SJCRH30 (cell line): ENCODE results near the gene FBXW7. TPM values are rescaled to one million over a fixed set of nuclear protein-coding genes. Genes with fewer than 3 reads are reported as not detected.

ENCODE experiments used
- DNase-seq, 2 experiments: peaks; one replicate each; pipeline ENCODE4 v3.0.0-alpha.2; 2015 to 2020
- H3K27ac ChIP-seq: fragments of 250-450 bp; sonication (Bioruptor Pico); 2 replicates; pipeline ENCODE4 v1.5.1; 2020; ENCODE audit warnings: mild to moderate bottlenecking, moderate library complexity
- H3K27me3 ChIP-seq: fragments of 250-450 bp; sonication (Bioruptor Pico); 2 replicates; pipeline ENCODE4 v1.5.1; 2020; ENCODE audit warnings: mild to moderate bottlenecking, moderate library complexity
- H3K36me3 ChIP-seq: fragments of 250-450 bp; sonication (Bioruptor Pico); 2 replicates; pipeline ENCODE4 v1.5.1; 2020; ENCODE audit warnings: mild to moderate bottlenecking, moderate library complexity
- H3K4me1 ChIP-seq: fragments of 250-450 bp; sonication (Bioruptor Pico); 2 replicates; pipeline ENCODE4 v1.5.1; 2020; ENCODE audit warnings: mild to moderate bottlenecking, moderate library complexity
- H3K4me3 ChIP-seq: fragments of 250-450 bp; sonication (Bioruptor Pico); 2 replicates; pipeline ENCODE4 v1.5.1; 2020; ENCODE audit warnings: mild to moderate bottlenecking, moderate library complexity
- H3K9me3 ChIP-seq: fragments of 250-450 bp; sonication (Bioruptor Pico); replicated peaks from 2 replicates; pipeline ENCODE4 v1.5.1; 2020; ENCODE audit warnings: mild to moderate bottlenecking, moderate library complexity
- total RNA-seq: library from RNA; depleted of rRNA; stranded (reverse); fragments of >200 nt; shearing (Covaris generic); gene quantifications from 2 replicates; pipeline ENCODE4 v1.2.3, GENCODE V29; 2014

The FBXW7 gene
- total RNA-seq, 1 experiment from 2014 or later, result 35.0 TPM

DNA sequence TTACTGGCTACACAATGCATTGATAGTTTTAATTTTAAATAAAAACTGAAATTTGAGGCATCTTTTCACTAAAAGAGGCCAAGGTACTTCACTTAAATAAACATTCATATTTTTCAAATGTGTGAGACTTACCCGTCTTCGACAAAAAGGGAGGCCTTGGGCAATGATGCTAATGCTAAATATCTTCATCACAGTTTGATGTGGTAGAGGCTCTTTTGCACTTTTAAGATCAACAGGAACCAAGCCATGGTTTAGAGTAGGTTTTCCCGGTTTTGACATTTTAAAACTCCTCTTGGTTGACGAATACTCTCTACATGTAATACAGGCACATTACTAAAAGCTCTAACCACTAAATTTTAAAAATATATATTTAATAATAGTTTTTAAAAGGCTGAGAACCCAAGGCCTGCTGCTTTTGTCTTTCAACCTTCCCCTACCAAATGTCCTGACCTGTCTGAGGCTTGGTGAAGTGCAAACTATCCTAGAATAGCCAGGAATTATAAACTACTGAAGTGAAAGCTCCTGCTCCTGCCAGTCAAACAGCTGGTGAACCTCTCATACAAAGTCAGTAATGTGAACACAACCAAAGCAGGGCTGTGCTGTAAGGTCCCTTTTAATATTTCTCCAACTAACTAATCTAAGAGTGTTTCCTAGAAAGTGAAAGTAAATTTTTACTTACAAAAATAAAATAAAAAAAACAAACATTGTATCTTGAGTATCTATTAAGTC lies 153.7 kb downstream of the FBXW7 start:
- H3K36me3 ChIP-seq, result no peaks in the 10 kb centered on the region
- H3K9me3 ChIP-seq, result no peaks in the 10 kb centered on the region
- no peaks in the 10 kb centered on the region; the same call in none of the 2 replicates for H3K4me1 ChIP-seq
- no peaks in the 10 kb centered on the region for H3K27me3 ChIP-seq
- peak overlapping the region; percentile 24 for H3K27ac ChIP-seq
- peak; percentile 43 to 75 for DNase-seq
- H3K4me3 ChIP-seq, result 0 out of 2 replicates have a peak overlapping the region, but pooled peaks have one; percentile 4

DNA sequence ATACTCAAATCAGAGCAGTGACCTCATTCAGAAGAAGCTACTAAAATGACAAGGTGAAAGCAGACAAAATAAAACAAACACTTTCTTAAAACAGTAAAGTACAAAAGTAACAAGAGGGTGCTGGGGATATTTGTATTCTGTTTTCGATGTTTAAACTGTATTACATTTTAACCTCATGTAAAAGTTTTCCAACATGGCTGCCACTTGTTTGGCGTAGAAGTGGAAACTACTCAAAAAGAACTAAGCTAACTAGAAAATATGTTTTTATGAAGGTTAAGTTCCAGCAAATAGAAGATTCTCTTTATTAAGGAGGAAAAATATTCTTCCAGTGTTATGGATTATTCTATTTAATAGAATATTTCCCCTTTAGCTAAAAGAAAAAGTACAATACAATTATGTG lies 155.0 kb downstream of the FBXW7 start:
- no peak for DNase-seq
- H3K4me3 ChIP-seq, result no peak overlapping the region

DNA sequence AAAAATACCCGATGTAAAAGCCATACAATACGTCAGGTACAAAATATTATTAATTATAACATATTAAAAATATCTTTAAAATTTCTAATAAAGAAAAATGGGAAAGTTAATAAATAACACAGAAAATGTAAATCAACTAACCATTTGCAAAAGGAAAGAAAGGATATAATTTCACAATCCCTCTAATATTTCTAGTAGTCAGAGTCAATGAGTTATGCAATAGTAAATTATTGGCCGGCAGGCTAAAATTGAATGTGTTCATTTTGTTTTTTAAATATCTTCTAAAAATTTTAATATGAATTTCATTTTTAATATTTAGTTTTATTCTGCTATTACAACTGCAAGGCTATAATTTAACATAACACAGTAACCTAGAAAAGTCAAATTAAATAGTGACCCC lies 155.7 kb downstream of the FBXW7 start:
- H3K4me3 ChIP-seq, result no peak overlapping the region

More for the DNA sequence above, 155.0 kb downstream of the FBXW7 start:
- no peaks in the 10 kb centered on the region; the same call in none of the 2 replicates for H3K4me1 ChIP-seq
- H3K27me3 ChIP-seq, result no peaks in the 10 kb centered on the region
- H3K9me3 ChIP-seq, result no peaks in the 10 kb centered on the region
- no peak overlapping the region for H3K27ac ChIP-seq
- H3K36me3 ChIP-seq, result no peaks in the 10 kb centered on the region

GRCh38 chr4:152374606-152375285 lies 161.1 kb downstream of the FBXW7 start:
- no peak overlapping the region for H3K4me3 ChIP-seq
- H3K27ac ChIP-seq, result no peak overlapping the region
- H3K4me1 ChIP-seq, result no peaks in the 10 kb centered on the region
- no peaks in the 10 kb centered on the region for H3K27me3 ChIP-seq
- no peaks in the 10 kb centered on the region for H3K36me3 ChIP-seq
- no peak for DNase-seq
- no peaks in the 10 kb centered on the region for H3K9me3 ChIP-seq

More for the DNA sequence above, 155.7 kb downstream of the FBXW7 start:
- H3K9me3 ChIP-seq, result no peaks in the 10 kb centered on the region
- no peak for DNase-seq
- no peaks in the 10 kb centered on the region for H3K27me3 ChIP-seq
- no peak overlapping the region for H3K27ac ChIP-seq
- H3K36me3 ChIP-seq, result no peaks in the 10 kb centered on the region
- no peaks in the 10 kb centered on the region; the same call in none of the 2 replicates for H3K4me1 ChIP-seq

DNA sequence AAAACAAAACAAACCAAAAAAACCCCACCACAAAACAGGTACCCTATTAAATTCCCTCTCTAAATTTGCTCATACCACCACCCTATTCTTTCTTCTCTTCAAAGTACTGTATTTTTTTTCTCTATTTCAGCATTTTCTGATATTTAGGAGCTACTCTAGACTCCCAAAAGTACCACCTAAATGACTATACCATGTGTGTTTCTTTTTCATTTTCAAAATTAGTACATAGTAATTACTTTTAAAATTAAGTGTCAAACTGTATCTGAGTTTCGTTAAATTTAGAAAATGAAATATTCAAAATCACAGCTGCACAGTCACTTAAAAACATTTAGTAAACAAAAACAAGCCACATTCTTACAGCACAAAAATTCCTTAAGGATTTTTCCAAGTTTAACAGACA lies 161.7 kb downstream of the FBXW7 start:
- Histone ChIP-seq H3K27me3 (no peaks in the 10 kb centered on the region), H3K9me3 (no peaks in the 10 kb centered on the region), H3K27ac (no peak overlapping the region), H3K4me1 (no peaks in the 10 kb centered on the region), H3K4me3 (no peak overlapping the region), H3K36me3 (no peaks in the 10 kb centered on the region)
- no peak for DNase-seq

- Histone ChIP-seq H3K4me1 (no peaks in the 10 kb centered on the region), H3K27ac (no peak overlapping the region), H3K36me3 (no peaks in the 10 kb centered on the region), H3K4me3 (no peak overlapping the region), H3K9me3 (no peaks in the 10 kb centered on the region), H3K27me3 (no peaks in the 10 kb centered on the region)
- DNase-seq, result no peak
Observed at GRCh38 chr4:152372444-152372843, 163.4 kb downstream of the FBXW7 start.

DNA sequence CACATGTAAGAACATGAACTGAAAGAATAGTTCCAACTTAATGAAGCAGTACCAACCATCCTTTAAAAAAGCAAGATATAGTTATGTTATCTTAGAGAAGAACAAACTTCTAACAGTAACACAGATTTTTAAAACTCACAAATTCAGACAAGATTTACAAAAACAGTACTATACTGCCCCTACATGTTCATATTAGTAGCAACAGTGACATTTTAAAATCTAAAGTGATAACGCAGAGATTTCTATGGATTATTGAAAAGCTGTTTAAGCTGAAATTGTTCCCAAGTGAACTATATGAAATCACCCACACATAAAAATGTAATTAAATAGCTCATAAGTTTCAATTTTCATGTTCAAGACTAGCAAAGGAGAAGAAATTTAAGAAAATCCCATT lies 166.0 kb downstream of the FBXW7 start:
- no peak overlapping the region for H3K4me3 ChIP-seq
- no peaks in the 10 kb centered on the region; the same call in 1 of the 2 replicates for H3K9me3 ChIP-seq
- no peak overlapping the region for H3K27ac ChIP-seq
- no peak for DNase-seq
- no peaks in the 10 kb centered on the region for H3K27me3 ChIP-seq
- H3K36me3 ChIP-seq, result no peaks in the 10 kb centered on the region
- no peaks in the 10 kb centered on the region for H3K4me1 ChIP-seq

GRCh38 chr4:152369203-152369901 lies 166.5 kb downstream of the FBXW7 start:
- H3K36me3 ChIP-seq, result no peaks in the 10 kb centered on the region
- H3K4me1 ChIP-seq, result no peaks in the 10 kb centered on the region
- no peaks in the 10 kb centered on the region for H3K27me3 ChIP-seq
- H3K4me3 ChIP-seq, result no peak overlapping the region
- DNase-seq, result no peak
- no peak overlapping the region for H3K27ac ChIP-seq
- no peaks in the 10 kb centered on the region; the same call in 1 of the 2 replicates for H3K9me3 ChIP-seq

GRCh38 chr4:152368001-152368400 lies 167.9 kb downstream of the FBXW7 start:
- no peak for DNase-seq
- no peaks in the 10 kb centered on the region for H3K36me3 ChIP-seq

GRCh38 chr4:152364883-152365282 lies 171.0 kb downstream of the FBXW7 start:
- Histone ChIP-seq H3K36me3 (no peaks in the 10 kb centered on the region), H3K4me3 (no peak overlapping the region), H3K4me1 (no peaks in the 10 kb centered on the region), H3K9me3 (no peaks in the 10 kb centered on the region; the same call in 1 of the 2 replicates), H3K27ac (no peak overlapping the region), H3K27me3 (no peaks in the 10 kb centered on the region)
- DNase-seq, result no peak

More at GRCh38 chr4:152368001-152368400, 167.9 kb downstream of the FBXW7 start:
- Histone ChIP-seq H3K27ac (no peak overlapping the region), H3K4me3 (no peak overlapping the region), H3K4me1 (no peaks in the 10 kb centered on the region), H3K27me3 (no peaks in the 10 kb centered on the region), H3K9me3 (no peaks in the 10 kb centered on the region; the same call in 1 of the 2 replicates)

- H3K27ac ChIP-seq, result no peak overlapping the region
Observed at GRCh38 chr4:152364383-152364782, 171.5 kb downstream of the FBXW7 start.

DNA sequence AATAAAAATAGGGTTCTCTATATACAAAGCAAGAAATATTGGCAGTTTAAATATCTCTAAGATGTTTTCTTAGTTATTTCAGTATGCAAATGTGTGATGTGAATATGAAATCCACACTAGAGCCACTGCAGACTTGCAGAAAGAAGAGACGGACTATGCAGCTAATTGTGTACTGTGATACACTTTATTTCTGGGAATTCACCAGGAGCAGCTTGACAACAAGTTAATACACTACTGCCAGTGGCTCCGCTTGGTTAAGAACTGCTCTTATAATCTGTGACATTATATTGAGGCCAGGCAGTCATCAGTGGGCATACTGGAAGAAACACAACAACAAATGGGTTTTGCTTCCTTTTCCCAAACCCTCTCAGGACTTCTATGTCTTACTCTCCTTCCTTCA lies 172.0 kb downstream of the FBXW7 start:
- no peaks in the 10 kb centered on the region for H3K27me3 ChIP-seq
- H3K4me3 ChIP-seq, result no peak overlapping the region
- H3K27ac ChIP-seq, result no peak overlapping the region
- no peaks in the 10 kb centered on the region for H3K4me1 ChIP-seq
- no peak for DNase-seq
- no peaks in the 10 kb centered on the region; the same call in 1 of the 2 replicates for H3K9me3 ChIP-seq
- no peaks in the 10 kb centered on the region for H3K36me3 ChIP-seq

More at GRCh38 chr4:152364383-152364782, 171.5 kb downstream of the FBXW7 start:
- Histone ChIP-seq H3K4me3 (no peak overlapping the region), H3K27me3 (no peaks in the 10 kb centered on the region), H3K36me3 (no peaks in the 10 kb centered on the region), H3K9me3 (no peaks in the 10 kb centered on the region; the same call in 1 of the 2 replicates), H3K4me1 (no peaks in the 10 kb centered on the region)
- no peak for DNase-seq

DNA sequence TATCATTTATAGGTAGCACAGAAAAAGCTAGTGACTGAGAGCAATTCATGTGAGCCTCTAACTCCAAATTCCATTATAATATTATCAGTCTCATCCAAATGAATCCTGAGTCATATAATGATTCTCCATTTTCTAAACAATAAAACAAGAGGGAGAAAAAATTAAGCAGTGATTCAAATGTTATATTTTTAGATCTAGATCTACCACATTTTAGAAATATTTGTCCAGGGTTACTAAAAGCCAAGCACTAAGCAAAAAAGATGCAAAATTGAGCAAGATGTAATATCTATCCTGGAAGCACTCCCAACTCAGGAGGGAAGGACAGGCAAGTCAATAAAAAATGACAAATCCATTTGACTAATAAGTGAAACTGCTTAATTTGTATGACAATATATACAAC lies 172.8 kb downstream of the FBXW7 start:
- H3K9me3 ChIP-seq, result no peaks in the 10 kb centered on the region; the same call in 1 of the 2 replicates
- H3K36me3 ChIP-seq, result no peaks in the 10 kb centered on the region
- DNase-seq, result no peak
- H3K27me3 ChIP-seq, result no peaks in the 10 kb centered on the region
- no peak overlapping the region for H3K27ac ChIP-seq
- no peaks in the 10 kb centered on the region for H3K4me1 ChIP-seq
- H3K4me3 ChIP-seq, result no peak overlapping the region

DNA sequence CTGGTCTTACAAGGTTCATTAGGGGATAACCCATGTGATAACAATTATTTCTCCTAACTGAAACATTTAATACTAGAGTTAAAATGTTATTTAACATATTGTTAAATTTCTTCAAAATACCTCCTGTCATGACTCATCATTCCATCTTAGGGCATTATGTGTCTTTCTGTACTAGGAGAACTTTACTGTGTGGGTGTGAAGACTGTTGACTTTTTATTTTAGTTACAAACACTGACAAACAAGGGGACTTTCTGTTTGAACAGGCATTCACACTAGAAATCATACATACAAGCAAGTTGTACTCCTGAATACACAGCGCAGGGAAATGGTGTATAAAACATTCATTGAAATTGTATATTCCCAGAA lies 175.9 kb downstream of the FBXW7 start:
- Histone ChIP-seq H3K4me1 (no peaks in the 10 kb centered on the region), H3K9me3 (no peaks in the 10 kb centered on the region), H3K4me3 (no peak overlapping the region), H3K36me3 (no peaks in the 10 kb centered on the region), H3K27me3 (no peaks in the 10 kb centered on the region), H3K27ac (no peak overlapping the region)
- no peak for DNase-seq
